Naive B cell (primary cell): ENCODE measurements around the gene ATP2B1. TPM values are rescaled to one million over a fixed set of nuclear protein-coding genes. Genes with fewer than 3 reads are reported as not detected.
A peak's percentile ranks its signal among the peaks of the same experiment; 100 is the strongest.

Experiments used
- ATAC-seq, 2 donors: fragments of 150-1000 bp; cut with Tn5 transposase; 2 replicates each; pipeline ENCODE4 v1.10.0; 2021; ENCODE audit warnings: low read depth in 2 of 2, mild to moderate bottlenecking in 2 of 2, moderate library complexity in 2 of 2
- DNase-seq: peaks from one replicate; pipeline ENCODE4 v3.0.0; 2022
- H3K27ac Mint-ChIP-seq, 6 donors: one replicate each; pipeline ENCODE4 v1.8.0; 2020 to 2022; ENCODE audit warnings: mild to moderate bottlenecking in 6 of 6, mixed read lengths in 6 of 6, moderate library complexity in 5 of 6, inconsistent platforms in 2 of 6
- H3K27me3 Mint-ChIP-seq, 3 donors: one replicate each; pipeline ENCODE4 v1.8.0; 2021 to 2022; ENCODE audit warnings: mixed read lengths in 3 of 3, mild to moderate bottlenecking in 1 of 3
- H3K36me3 Mint-ChIP-seq, 2 donors: one replicate each; pipeline ENCODE4 v1.8.0; 2020 to 2022; ENCODE audit warnings: mixed read lengths in 2 of 2, inconsistent platforms in 1 of 2, mild to moderate bottlenecking in 1 of 2
- H3K4me1 Mint-ChIP-seq, 3 donors: one replicate each; pipeline ENCODE4 v1.8.0; 2020 to 2022; ENCODE audit warnings: mixed read lengths in 3 of 3, inconsistent platforms in 1 of 3, mild to moderate bottlenecking in 1 of 3, moderate library complexity in 1 of 3
- H3K4me3 Mint-ChIP-seq, 8 donors: one replicate each; pipeline ENCODE4 v1.8.0; 2020 to 2022; ENCODE audit warnings: mild to moderate bottlenecking in 8 of 8, mixed read lengths in 8 of 8, moderate library complexity in 8 of 8, inconsistent platforms in 2 of 8
- H3K9me3 Mint-ChIP-seq, 7 donors: one replicate each; pipeline ENCODE4 v1.8.0; 2020 to 2022; ENCODE audit warnings: mixed read lengths in 7 of 7, mild to moderate bottlenecking in 5 of 7, inconsistent platforms in 2 of 7, moderate library complexity in 1 of 7
- polyA plus RNA-seq, 6 donors: library from polyadenylated mRNA; unstranded; fragments of 300-500 nt; fragmentation: Illumina TruSeq; gene quantifications; one replicate each; pipeline ENCODE4 v1.2.3, GENCODE V29; 2021; ENCODE audit warnings: low read depth in 6 of 6

Gene ATP2B1
- polyA plus RNA-seq, 6 donors from 2014 or later, result 92.2 to 113 (median 103) TPM

DNA sequence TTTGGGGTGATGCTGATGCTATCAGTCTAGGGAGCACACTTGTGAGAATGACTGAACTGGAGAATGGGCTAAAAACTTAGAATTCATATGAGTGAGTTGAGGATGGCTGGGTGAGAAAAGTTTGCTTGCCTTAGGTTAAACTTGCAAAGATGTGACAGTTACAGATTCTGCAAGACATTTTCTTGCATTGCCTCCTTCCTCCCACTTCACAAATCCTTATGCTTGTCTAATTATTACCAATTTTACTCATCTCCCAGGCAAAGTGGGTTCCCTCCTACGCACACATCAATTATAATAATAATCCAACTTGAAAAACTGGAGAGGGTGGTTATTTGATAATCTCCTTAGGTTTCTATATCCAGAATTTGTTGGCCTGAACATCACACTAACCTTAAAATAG lies 50.9 kb downstream of the ATP2B1 start:
- ATAC-seq (no peak), DNase-seq (no peak)
- Mint-ChIP-seq H3K27me3 (no peaks in the 10 kb centered on the region), H3K36me3 (peaks cover 0 to 6% of the 10 kb centered on the region in 2 donors), H3K4me3 (peak overlapping the region in 3 of 8 donors; percentile 66 to 89 (median 86)), H3K9me3 (no peaks in the 10 kb centered on the region), H3K27ac (peak overlapping the region in 3 of 6 donors; percentile 1 to 74 (median 44)), H3K4me1 (peaks cover 42 to 68% (median 60%) of the 10 kb centered on the region in 3 donors)

DNA sequence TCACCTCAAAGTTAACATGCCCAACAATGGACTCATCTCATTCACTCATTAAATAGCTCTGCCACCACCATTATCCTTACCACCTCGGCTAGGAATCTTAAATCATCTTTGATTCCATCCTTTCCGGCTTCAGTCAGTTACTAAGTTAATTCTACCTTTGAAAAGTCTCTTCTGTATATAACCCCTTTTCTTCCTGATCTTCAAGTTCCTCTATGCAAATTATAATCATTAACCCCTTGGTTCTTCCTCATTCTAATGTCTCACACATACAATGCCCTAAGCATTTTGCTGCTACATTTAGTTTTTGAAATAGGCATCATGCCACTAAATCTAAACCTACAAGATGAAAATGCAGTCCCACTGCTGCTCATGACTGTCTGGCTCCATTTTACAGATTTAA lies 51.6 kb downstream of the ATP2B1 start:
- peak overlapping the region; percentile 41 to 96 (median 80) for H3K27ac Mint-ChIP-seq
- DNase-seq (peak; percentile 24), ATAC-seq (peak; percentile 90 to 94)
- peaks cover 39 to 65% (median 61%) of the 10 kb centered on the region in 3 donors for H3K4me1 Mint-ChIP-seq
- peaks cover 0 to 6% of the 10 kb centered on the region in 2 donors for H3K36me3 Mint-ChIP-seq
- no peaks in the 10 kb centered on the region for H3K27me3 Mint-ChIP-seq
- peak overlapping the region; percentile 36 to 90 (median 84) for H3K4me3 Mint-ChIP-seq
- no peaks in the 10 kb centered on the region for H3K9me3 Mint-ChIP-seq

- no peaks in the 10 kb centered on the region for H3K27me3 Mint-ChIP-seq
- H3K27ac Mint-ChIP-seq, result peak overlapping the region in 1 of 6 donors; percentile 79
- H3K4me3 Mint-ChIP-seq, result no peak overlapping the region
- peaks cover 0 to 8% of the 10 kb centered on the region in 2 donors for H3K36me3 Mint-ChIP-seq
- peaks cover 33 to 58% (median 57%) of the 10 kb centered on the region in 3 donors for H3K4me1 Mint-ChIP-seq
- no peak for ATAC-seq
- no peak for DNase-seq
- no peaks in the 10 kb centered on the region for H3K9me3 Mint-ChIP-seq
Measured at GRCh38 chr12:89655841-89656240, 52.8 kb downstream of the ATP2B1 start.

- Mint-ChIP-seq H3K27me3 (no peaks in the 10 kb centered on the region), H3K9me3 (no peaks in the 10 kb centered on the region), H3K4me3 (no peak overlapping the region), H3K4me1 (peaks cover 29 to 46% (median 41%) of the 10 kb centered on the region in 3 donors), H3K27ac (no peak overlapping the region), H3K36me3 (peaks cover 14 to 34% of the 10 kb centered on the region in 2 donors)
- DNase-seq (no peak), ATAC-seq (no peak)
Measured at GRCh38 chr12:89651192-89651591, 57.4 kb downstream of the ATP2B1 start.

- no peak for ATAC-seq
- peak overlapping the region in 1 of 6 donors; percentile 60 for H3K27ac Mint-ChIP-seq
- peaks cover 38 to 50% (median 46%) of the 10 kb centered on the region in 3 donors for H3K4me1 Mint-ChIP-seq
- H3K36me3 Mint-ChIP-seq, result peaks cover 22 to 36% of the 10 kb centered on the region in 2 donors
- no peaks in the 10 kb centered on the region for H3K9me3 Mint-ChIP-seq
- no peaks in the 10 kb centered on the region for H3K27me3 Mint-ChIP-seq
- H3K4me3 Mint-ChIP-seq, result no peak overlapping the region
- DNase-seq, result no peak
Measured at GRCh38 chr12:89650239-89650638, 58.4 kb downstream of the ATP2B1 start.

DNA sequence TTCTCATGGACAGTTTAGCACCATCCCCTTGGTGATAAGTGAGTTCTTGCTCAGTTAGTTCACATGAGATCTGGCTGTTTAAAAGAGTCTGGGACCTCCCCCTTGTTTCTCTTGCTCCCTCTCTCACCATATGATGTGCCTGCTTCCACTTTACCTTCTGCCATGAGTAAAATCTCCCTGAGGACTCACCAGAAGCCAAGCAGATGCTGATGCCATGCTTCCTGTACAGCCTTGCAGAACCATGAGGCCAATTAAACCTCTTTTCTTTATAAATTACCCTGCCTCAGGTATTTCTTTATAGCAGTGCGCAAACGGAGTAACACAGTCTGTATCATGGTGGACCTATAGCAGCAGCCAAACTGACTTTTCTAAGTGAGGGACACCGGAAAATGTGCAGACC lies 58.8 kb downstream of the ATP2B1 start:
- no peak for DNase-seq
- Mint-ChIP-seq H3K4me3 (no peak overlapping the region), H3K36me3 (peaks cover 22 to 36% of the 10 kb centered on the region in 2 donors), H3K27ac (peak overlapping the region in 2 of 6 donors; percentile 60 to 90), H3K27me3 (no peaks in the 10 kb centered on the region), H3K4me1 (peaks cover 42 to 54% (median 47%) of the 10 kb centered on the region in 3 donors), H3K9me3 (no peaks in the 10 kb centered on the region)
- ATAC-seq, result no peak

GRCh38 chr12:89649139-89649538 lies 59.5 kb downstream of the ATP2B1 start:
- H3K36me3 Mint-ChIP-seq, result peaks cover 22 to 41% of the 10 kb centered on the region in 2 donors
- no peak overlapping the region for H3K4me3 Mint-ChIP-seq
- H3K4me1 Mint-ChIP-seq, result peaks cover 47 to 60% (median 53%) of the 10 kb centered on the region in 3 donors
- no peak for DNase-seq
- no peaks in the 10 kb centered on the region for H3K9me3 Mint-ChIP-seq
- H3K27me3 Mint-ChIP-seq, result no peaks in the 10 kb centered on the region
- H3K27ac Mint-ChIP-seq, result peak overlapping the region in 1 of 6 donors; percentile 72
- ATAC-seq, result no peak

GRCh38 chr12:89648211-89648930 lies 60.3 kb downstream of the ATP2B1 start:
- no peaks in the 10 kb centered on the region for H3K27me3 Mint-ChIP-seq
- H3K36me3 Mint-ChIP-seq, result peaks cover 22 to 38% of the 10 kb centered on the region in 2 donors
- no peaks in the 10 kb centered on the region for H3K9me3 Mint-ChIP-seq

DNA sequence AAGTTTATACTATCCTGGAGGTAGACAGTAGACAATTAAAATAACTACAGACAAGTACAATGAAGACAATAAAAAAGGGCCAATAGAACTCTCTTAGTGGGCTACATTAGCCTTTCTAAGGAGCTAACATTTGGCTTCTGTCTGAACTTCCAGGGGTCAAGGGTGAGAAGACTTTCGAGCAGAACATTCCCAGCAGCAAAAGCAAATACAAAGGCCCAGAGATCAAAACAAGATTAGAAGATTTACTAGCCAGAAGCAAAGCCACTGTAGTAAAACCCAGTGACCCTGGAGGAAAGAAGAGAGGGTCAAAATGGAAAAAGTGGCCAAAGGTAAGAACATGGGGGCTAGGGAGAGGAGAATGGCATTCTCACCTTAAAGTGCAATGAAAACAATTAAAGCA lies 63.2 kb downstream of the ATP2B1 start:
- H3K27ac Mint-ChIP-seq, result peak overlapping the region in 4 of 6 donors; percentile 3 to 62 (median 44)
- H3K4me1 Mint-ChIP-seq, result peaks cover 54 to 55% (median 54%) of the 10 kb centered on the region in 3 donors
- peaks cover 29 to 40% of the 10 kb centered on the region in 2 donors for H3K36me3 Mint-ChIP-seq
- no peak for ATAC-seq
- H3K27me3 Mint-ChIP-seq, result no peaks in the 10 kb centered on the region
- DNase-seq, result no peak
- H3K4me3 Mint-ChIP-seq, result peak overlapping the region in 2 of 8 donors; percentile 20 to 22
- H3K9me3 Mint-ChIP-seq, result no peaks in the 10 kb centered on the region

More at GRCh38 chr12:89648211-89648930, 60.3 kb downstream of the ATP2B1 start:
- Mint-ChIP-seq H3K27ac (peak overlapping the region in 2 of 6 donors; percentile 47 to 84), H3K4me1 (peaks cover 55 to 62% (median 60%) of the 10 kb centered on the region in 3 donors), H3K4me3 (no peak overlapping the region)
- no peak for DNase-seq
- no peak for ATAC-seq

DNA sequence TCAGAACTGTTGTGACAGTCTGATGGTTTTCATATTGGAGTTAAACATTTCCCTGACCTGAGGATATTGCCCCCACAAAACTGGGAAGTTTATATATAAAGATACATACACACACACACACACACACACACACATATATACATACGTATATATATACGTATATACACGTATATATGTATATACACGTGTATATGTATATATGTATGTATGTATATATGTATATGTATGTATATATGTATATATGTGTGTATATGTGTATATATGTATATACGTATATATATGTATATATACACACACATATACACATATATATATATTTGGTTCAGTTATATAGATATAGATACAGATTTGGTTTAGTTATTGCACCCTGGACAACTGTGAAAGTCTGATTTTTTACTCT lies 65.7 kb downstream of the ATP2B1 start:
- DNase-seq, result no peak
- no peak for ATAC-seq
- Mint-ChIP-seq H3K4me3 (no peak overlapping the region), H3K36me3 (peaks cover 22 to 26% of the 10 kb centered on the region in 2 donors), H3K9me3 (no peaks in the 10 kb centered on the region), H3K4me1 (peaks cover 38 to 42% (median 42%) of the 10 kb centered on the region in 3 donors), H3K27ac (peak overlapping the region in 1 of 6 donors; percentile 73), H3K27me3 (no peaks in the 10 kb centered on the region)

DNA sequence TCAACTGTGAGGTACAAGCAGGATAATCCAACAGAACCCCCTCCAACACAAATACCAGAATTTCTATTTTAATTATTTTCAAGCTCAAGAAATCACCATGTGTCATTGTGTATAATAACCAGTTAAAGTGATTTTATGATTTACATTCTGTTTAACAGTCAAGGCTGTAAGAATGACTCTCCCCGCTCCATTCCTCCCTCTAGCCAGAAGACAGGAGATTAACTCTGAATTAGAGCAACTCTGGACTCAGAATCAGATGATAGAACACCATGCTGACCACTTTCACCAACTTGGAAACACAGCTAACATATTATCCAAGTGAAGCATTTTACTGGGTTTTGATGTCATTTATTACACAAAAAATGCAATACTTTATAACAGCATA lies 71.9 kb downstream of the ATP2B1 start:
- Mint-ChIP-seq H3K36me3 (peaks cover 17 to 30% of the 10 kb centered on the region in 2 donors), H3K4me1 (peaks cover 2 to 27% (median 16%) of the 10 kb centered on the region in 3 donors), H3K4me3 (no peak overlapping the region), H3K27me3 (no peaks in the 10 kb centered on the region), H3K27ac (peak overlapping the region in 2 of 6 donors; percentile 4 to 60), H3K9me3 (no peaks in the 10 kb centered on the region)
- no peak for ATAC-seq
- DNase-seq, result no peak

DNA sequence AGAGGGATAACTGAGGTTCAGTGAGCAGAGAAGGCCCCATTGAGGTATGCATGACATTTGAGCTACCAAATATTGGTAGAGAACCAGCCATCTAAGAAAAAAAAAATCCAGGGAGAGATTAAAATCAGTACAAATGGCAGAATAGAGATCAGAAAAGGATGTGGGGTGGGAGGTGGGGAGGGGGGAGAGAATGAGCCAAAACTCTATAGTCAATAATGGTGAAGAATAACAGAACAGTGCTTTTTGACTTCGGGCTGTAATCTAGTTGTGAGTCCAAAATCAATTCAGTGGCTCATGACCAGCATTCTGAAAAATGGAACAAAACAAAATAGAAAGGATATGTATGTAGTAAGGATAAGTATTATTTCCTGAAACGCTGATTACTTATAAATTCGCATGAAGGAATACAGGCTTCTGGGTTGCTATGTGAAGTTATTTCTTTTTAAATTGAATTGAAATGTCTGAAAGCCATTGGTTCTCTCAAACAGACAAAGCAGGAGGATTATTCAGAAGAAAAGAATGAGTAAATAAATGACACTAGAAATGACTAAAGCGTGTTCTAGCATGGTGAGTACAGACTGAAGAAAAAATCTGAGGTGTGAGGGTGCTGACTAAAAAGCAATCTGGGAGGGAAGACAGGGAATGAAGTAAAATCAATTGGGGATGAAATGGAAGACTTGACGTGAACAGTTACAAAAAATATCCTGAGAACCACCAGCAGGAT lies 72.4 kb downstream of the ATP2B1 start:
- H3K4me1 Mint-ChIP-seq, result peaks cover 2 to 27% (median 19%) of the 10 kb centered on the region in 3 donors
- no peak overlapping the region for H3K4me3 Mint-ChIP-seq
- no peaks in the 10 kb centered on the region for H3K27me3 Mint-ChIP-seq
- no peak for ATAC-seq
- no peaks in the 10 kb centered on the region for H3K9me3 Mint-ChIP-seq
- peak overlapping the region in 4 of 6 donors; percentile 2 to 77 (median 16) for H3K27ac Mint-ChIP-seq
- DNase-seq, result no peak
- peaks cover 12 to 36% of the 10 kb centered on the region in 2 donors for H3K36me3 Mint-ChIP-seq

GRCh38 chr12:89634508-89634907 lies 74.1 kb downstream of the ATP2B1 start:
- H3K27me3 Mint-ChIP-seq, result no peaks in the 10 kb centered on the region
- no peak overlapping the region for H3K4me3 Mint-ChIP-seq
- H3K36me3 Mint-ChIP-seq, result peaks cover 19 to 41% of the 10 kb centered on the region in 2 donors
- ATAC-seq (no peak), DNase-seq (no peak)
- peaks cover 2 to 27% (median 20%) of the 10 kb centered on the region in 3 donors for H3K4me1 Mint-ChIP-seq
- no peaks in the 10 kb centered on the region for H3K9me3 Mint-ChIP-seq
- H3K27ac Mint-ChIP-seq, result peak overlapping the region in 2 of 6 donors; percentile 24 to 52
